PC-9 (cell line): Measurements from ENCODE around the gene ADAMTS16.

ENCODE experiments used
- CTCF ChIP-seq: fragments of 200-600 bp; sonication (generic); conservative IDR thresholded peaks from 2 replicates; pipeline ENCODE4 v1.6.1; 2017; ENCODE audit warnings: mixed run types, antibody characterized with exemption, mild to moderate bottlenecking, moderate library complexity
- EZH2 ChIP-seq: fragments of 200-600 bp; sonication (generic); IDR thresholded peaks from 2 replicates; pipeline ENCODE4 v1.8.0; 2017; ENCODE audit warnings: antibody characterized with exemption, low read depth

GRCh38 chr5:5198815-5199214 is 58.7 kb downstream of the ADAMTS16 start:
- TF ChIP-seq CTCF (no peak), EZH2 (no peak)
